Stimulated activated CD4-positive, alpha-beta T cell treated with anti-CD3 and anti-CD28 coated beads, Interleukin-15, amount 100 ng/mL, for 48 hours (primary cell): ENCODE measurements around the gene ACAP2.
"Not testable (repeated sequence)": the region's sequence is repeated elsewhere in the genome, so short reads cannot be mapped to it uniquely, and the experiment has no call there.

Experiments used
- DNase-seq, 2 donors: peaks; one replicate each; pipeline ENCODE4 v3.0.0-alpha.2; 2020; ENCODE audit warnings: low read depth in 2 of 2

ACAP2 gene

DNA sequence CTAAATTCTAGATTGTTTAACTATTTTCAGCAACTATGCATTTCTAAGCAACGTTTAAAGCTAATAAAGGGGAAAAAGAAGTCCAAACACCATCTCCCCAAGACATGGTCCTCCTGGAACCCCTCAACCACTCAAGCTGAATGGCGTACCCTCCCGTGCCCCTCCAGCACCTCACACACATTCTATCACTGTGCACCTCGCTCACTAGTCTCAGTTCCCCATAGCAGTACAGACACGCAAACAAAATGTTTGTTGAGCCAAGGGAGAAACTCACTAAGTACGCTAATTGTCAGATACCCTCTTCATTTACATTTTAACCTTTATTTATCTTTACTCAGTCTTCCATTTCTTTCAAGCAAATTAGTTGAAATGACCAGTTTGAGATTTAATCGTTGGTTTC is 48.8 kb downstream of the ACAP2 start:
- DNase-seq = no peak

- DNase-seq = no peak
These were observed 54.4 kb downstream of the ACAP2 start for GRCh38 chr3:195388380-195388779.

- DNase-seq = no peak
These were observed 56.1 kb downstream of the ACAP2 start for GRCh38 chr3:195386739-195387138.

GRCh38 chr3:195385526-195385925 is 57.3 kb downstream of the ACAP2 start:
- DNase-seq = no peak

DNA sequence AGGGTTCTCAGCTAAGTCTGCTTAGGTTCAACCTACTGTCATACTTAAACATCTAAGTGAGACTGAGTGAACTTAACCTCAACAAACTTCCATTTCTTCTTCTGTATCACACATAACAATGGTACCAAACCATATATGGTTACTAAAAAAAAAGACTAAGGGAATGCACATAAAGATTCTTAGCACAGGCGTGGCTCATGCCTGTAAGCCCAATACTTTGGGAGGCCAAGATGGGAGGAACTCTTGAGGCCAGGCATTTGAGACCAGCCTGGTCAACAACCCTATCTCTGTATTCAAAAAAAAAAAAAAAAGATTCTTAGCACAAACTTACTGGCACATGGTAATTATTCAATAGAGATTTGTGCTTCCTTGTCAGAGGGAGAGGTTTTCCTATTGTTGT is 57.9 kb downstream of the ACAP2 start:
- no peak for DNase-seq

DNA sequence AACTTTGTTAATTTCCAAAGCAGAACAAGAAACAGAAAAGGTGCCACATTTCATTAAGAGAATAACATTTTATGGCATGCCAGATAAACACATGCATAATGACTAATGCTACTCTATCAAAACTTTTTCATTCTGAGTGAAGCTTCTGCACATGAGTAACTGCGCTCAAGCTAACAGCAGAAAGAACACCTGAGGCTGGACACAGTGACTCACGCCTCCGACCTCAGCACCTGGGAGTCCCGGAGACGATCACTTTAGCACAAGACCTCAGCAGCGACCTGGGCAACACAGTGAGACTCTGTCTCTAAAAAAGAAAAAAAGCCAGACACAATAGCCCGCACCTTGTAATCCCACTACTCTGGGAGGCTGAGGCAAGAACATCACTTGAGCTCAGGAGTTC is 70.6 kb downstream of the ACAP2 start:
- no peak for DNase-seq

DNA sequence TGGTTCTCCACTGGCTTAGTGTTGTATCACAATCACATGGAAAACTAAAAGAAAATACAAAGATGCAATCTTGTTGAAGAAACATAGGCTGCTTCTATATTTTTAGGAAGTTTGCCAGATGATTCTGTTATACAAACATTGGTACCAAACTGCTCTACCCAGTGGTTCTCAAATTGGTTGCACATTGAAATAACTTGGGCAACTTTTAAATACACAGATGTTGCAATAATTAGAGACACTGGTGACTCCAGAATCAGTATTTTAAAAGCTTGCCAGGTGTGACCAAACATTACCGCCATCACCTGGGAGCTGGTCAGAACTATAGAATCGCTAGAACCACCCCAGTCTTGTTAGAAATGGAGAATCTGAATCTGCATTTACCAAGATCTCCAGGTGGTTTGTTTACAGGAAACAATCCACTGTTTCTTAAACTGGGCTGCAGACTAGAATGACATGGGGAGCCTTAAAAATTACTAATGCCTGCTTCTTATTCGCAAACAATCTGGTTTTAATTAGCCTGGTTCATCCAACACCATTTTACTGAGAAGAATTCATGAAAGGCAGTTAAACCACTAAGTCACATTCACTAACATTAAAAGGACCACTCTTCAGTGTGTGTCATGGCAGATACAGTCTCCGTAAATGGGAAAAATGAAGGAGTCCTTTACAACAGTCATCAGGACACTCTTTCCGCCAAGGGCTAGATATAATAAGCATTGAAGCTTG is 76.5 kb downstream of the ACAP2 start:
- no peak for DNase-seq

- no peak for DNase-seq
These were observed 77.4 kb downstream of the ACAP2 start for GRCh38 chr3:195365371-195365770.

DNA sequence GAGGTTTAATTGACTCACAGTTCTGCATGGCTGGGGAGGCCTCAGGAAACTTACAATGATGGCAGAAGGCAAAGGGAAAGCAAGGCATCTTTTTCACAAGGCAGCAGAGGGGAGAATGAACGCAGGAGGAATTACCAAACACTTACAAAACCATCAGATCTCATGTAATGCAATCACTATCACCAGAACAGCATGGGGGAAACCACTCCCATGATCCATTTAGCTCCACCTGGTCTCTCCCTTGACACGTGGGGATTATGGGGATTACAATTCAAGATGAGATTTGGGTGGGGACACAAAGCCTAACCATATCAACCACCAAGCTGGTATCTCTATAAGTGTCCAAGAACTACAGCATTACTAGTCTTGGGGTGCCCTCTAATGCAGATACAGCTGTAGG is 85.0 kb downstream of the ACAP2 start:
- not testable (repeated sequence) for DNase-seq

- no peak for DNase-seq
These were observed 86.4 kb downstream of the ACAP2 start for GRCh38 chr3:195356151-195357086.

GRCh38 chr3:195354009-195354408 is 88.8 kb downstream of the ACAP2 start:
- DNase-seq = not testable (repeated sequence)

DNA sequence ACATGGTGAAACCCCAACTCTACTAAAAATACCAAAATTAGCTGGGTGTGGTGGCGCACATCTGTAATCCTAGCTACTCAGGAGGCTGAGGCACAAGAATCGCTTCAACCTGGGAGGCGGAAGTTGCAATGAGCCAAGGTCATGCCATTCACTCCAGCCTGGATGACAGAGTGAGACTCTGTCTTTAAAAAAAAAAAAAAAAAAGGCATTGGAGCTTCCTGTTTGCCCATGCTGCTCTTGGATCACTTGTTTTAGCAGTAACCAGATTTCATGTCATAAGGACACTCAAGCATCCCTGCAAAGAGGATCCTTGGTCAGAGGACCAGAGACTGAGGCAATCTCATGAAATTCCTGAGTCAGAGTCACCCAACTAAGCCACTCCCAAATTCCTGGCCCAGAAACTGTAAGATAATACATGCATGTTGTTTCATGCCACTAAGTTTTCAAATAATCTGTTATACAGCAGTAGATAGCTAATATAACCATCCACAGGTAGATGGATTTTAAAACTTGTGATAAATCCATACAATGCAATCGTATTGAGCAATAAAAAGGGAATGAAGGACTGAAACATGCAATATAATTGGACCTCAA is 89.8 kb downstream of the ACAP2 start:
- DNase-seq = no peak

DNA sequence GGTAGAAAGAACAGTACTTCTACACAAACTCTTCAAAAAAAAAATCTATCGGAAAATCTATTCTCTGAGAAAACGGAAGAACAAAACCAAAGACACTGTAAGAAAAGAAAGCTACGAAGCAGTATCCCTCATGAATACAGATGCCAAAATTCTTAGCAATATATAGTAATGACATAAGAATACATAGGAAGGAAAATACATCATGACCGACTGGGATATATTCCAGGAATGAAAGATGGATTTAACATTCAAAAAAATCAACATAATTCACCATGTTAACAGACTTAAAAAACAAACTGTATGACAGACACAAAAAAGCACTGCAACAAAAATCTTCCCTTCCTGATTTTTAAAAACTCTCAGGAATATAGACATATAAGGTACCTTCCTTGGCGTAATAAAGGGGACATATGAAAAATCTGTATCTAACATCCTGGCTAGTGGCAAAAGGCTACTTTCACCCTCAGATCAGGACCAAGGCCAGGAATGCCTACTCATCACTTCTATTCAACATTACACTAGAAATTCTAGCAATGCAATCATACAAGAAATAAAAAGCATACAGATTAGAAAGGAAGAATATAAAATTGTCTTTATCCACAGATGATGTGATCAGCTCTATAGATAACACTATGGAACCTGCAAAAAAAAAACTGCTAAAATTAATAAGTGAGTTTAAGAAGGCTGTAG is 94.2 kb downstream of the ACAP2 start:
- DNase-seq = no peak

- no peak for DNase-seq
These were observed 105.1 kb downstream of the ACAP2 start for GRCh38 chr3:195337747-195338146.

- DNase-seq = no peak
These were observed 107.9 kb downstream of the ACAP2 start for GRCh38 chr3:195334967-195335366.

DNA sequence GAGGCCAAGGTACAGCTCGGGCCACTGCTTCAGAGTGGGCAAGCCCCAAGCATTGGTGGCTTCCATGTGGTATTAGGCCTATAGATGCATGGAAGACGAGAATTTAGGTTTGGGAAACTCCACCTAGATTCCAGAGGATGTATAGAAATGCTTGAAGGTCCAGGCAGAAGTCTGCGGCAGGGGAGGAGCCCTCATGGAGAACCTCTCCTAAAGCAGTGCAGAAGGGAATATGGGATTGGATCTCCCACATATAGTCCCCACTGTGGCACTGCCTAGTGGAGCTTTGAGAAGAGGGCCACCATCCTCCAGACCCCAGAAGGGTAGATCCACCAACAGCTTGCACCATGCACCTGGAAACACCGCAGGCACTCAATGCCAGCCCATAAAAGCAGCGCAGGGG is 123.8 kb downstream of the ACAP2 start:
- no peak for DNase-seq

DNA sequence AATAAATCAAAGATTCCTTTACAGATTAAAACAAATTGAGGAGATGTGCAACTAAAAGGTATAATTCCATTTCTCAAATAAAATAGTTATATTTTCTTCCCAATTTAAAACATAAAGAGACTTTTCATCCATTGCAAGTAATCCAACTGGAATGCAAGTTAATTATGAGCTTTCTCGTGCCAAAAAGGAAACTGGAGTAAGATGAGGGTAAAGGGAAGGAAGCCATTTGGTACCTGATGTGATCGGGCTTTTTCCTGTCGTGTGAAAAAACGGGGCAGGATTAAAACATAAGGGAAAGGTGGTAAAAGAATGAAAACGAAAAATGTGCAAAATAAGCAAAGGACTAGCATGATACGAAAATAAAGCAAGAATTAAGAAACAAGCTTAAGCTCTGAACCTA is 130.1 kb downstream of the ACAP2 start:
- no peak for DNase-seq

- no peak for DNase-seq
These were observed 135.1 kb downstream of the ACAP2 start for GRCh38 chr3:195307711-195308110.

DNA sequence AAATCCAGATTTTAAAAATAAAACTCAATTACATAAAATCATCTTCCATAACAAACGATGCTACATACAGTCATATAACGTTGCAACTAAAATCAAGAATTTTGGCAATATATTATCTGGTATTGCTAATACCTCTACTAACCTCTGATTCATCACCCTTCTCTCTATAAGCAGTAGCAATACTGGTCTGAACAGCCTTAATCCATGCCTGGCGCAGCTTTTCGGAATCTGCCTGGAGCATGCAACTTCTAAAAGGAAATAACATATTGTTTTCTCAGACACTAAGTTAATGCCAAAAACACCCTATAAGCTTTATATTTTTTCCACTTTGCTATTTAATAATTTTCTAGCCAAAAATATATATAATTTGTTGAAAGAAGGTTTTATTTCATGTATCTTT is 136.5 kb downstream of the ACAP2 start:
- DNase-seq = no peak

DNA sequence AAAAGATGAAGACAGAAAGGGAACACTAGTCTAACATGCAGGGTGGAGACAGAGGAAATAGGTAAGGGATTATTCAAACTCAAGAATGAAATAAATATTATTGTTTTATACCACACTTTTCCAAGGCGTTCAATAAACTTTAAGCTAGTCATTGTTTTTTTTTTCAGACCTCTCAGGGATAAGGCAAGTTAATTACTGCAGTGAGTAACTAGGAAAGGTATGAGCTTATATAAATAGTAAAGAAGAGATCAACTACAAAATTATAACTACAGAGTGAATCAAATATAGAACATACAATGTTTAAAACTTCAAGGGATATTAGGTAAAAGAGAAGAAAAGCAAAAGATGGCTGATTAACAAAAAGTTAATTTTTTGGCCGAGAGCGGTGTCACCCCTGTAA is 140.4 kb downstream of the ACAP2 start:
- DNase-seq = no peak

GRCh38 chr3:195297446-195297845 is 145.4 kb downstream of the ACAP2 start:
- no peak for DNase-seq

- DNase-seq = no peak
These were observed 146.2 kb downstream of the ACAP2 start for GRCh38 chr3:195296662-195297061.
